BJ (cell line): ENCODE data around the gene SREBF2. TPM values are rescaled to one million over a fixed set of nuclear protein-coding genes. Genes with fewer than 3 reads are reported as not detected.
"Not testable (repeated sequence)": the region's sequence is repeated elsewhere in the genome, so short reads cannot be mapped to it uniquely, and the experiment has no call there.

Experiments used
- CTCF ChIA-PET: fragments of 350-600 bp; formaldehyde crosslinking; extraction: SDS; loops from one replicate; lab custom pipeline; 2021; ENCODE audit warnings: antibody characterized with exemption, inconsistent platforms; lab: Yijun Ruan, JAX
- POLR2A ChIA-PET: fragments of 300-600 bp; sonication (Branson Sonifier 250); formaldehyde crosslinking; extraction: SDS; loops from one replicate; lab custom pipeline; 2021; ENCODE audit warnings: antibody characterized with exemption; lab: Charles Lee
- DNase-seq: peaks from one replicate; pipeline ENCODE4 v3.0.0-alpha.2; 2011; ENCODE audit warnings: low read depth
- H3K27me3 ChIP-seq: 2 replicates; pipeline ENCODE4 v1.6.0; 2011; ENCODE audit warnings: low read length; ENCODE audit not compliant: control insufficient read depth, insufficient read depth
- H3K36me3 ChIP-seq: 2 replicates; pipeline ENCODE4 v1.5.1; 2011; ENCODE audit warnings: low read length; ENCODE audit not compliant: control insufficient read depth, insufficient read depth
- H3K4me3 ChIP-seq: 2 replicates; pipeline ENCODE4 v1.5.1; 2011; ENCODE audit warnings: low read depth, mild to moderate bottlenecking, control low read depth, low read length
- CTCF ChIP-seq: IDR thresholded peaks from 2 replicates; pipeline ENCODE4 v1.5.1; 2011; ENCODE audit warnings: low read depth, mild to moderate bottlenecking, control low read depth, inconsistent platforms, low read length, moderate library complexity; ENCODE audit not compliant: insufficient read depth
- polyA plus RNA-seq: library from polyadenylated mRNA; depleted of rRNA; stranded (reverse); fragments of >200 nt; gene quantifications from 2 replicates; pipeline ENCODE4 v1.2.3, GENCODE V29; 2011

The SREBF2 gene
- polyA plus RNA-seq, 1 experiment: 26.2 TPM

- H3K36me3 ChIP-seq: peaks cover 5% of the 10 kb centered on the region
- peak overlapping the region; percentile 99 for H3K4me3 ChIP-seq
- ChIA-PET POLR2A (no interaction called here), CTCF (interaction anchor here (0.9 to 1.2 kb wide), 4 partner anchors 10 to 112 kb away, joined by 3 read pairs; partner anchors contain the start of gene CENPM)
- TF ChIP-seq CTCF: no peak
- DNase-seq: no peak
- H3K27me3 ChIP-seq: no peaks in the 10 kb centered on the region
Observed at GRCh38 chr22:41834005-41834944, 1.4 kb downstream of the SREBF2 start.

- DNase-seq, H3K36me3 ChIP-seq, POLR2A ChIA-PET, H3K27me3 ChIP-seq, H3K4me3 ChIP-seq: not testable (repeated sequence)
- CTCF ChIA-PET: interaction anchor here (1.5 kb wide), 1 partner anchor 105 kb away, joined by 6 read pairs; no protein-coding TSS in a partner anchor
Observed at GRCh38 chr22:41835462-41835861, 2.6 kb downstream of the SREBF2 start.

- no peak for TF ChIP-seq CTCF
- DNase-seq: no peak
- Histone ChIP-seq H3K36me3 (peaks cover 5% of the 10 kb centered on the region), H3K27me3 (no peaks in the 10 kb centered on the region), H3K4me3 (no peak overlapping the region)
- ChIA-PET POLR2A (no interaction called here), CTCF (interaction anchor here (1.0 to 1.5 kb wide), 2 partner anchors 10 to 104 kb away, joined by 5 to 6 read pairs; no protein-coding TSS in a partner anchor)
Observed at GRCh38 chr22:41836551-41836950, 3.6 kb downstream of the SREBF2 start.

- H3K36me3 ChIP-seq: peaks cover 5% of the 10 kb centered on the region
- ChIA-PET CTCF (no interaction called here), POLR2A (no interaction called here)
- H3K4me3 ChIP-seq: no peak overlapping the region
- no peak for DNase-seq
- no peaks in the 10 kb centered on the region for H3K27me3 ChIP-seq
- no peak for TF ChIP-seq CTCF
Observed at GRCh38 chr22:41838842-41839618, 6.1 kb downstream of the SREBF2 start.

GRCh38 chr22:41840216-41840615 is 7.3 kb downstream of the SREBF2 start:
- no peak overlapping the region for H3K4me3 ChIP-seq
- DNase-seq: no peak
- H3K27me3 ChIP-seq: no peaks in the 10 kb centered on the region
- POLR2A ChIA-PET: no interaction called here
- TF ChIP-seq CTCF: no peak
- H3K36me3 ChIP-seq: peaks cover 5% of the 10 kb centered on the region
- CTCF ChIA-PET: interaction anchor here (1.7 kb wide), 1 partner anchor 17 kb away, joined by 7 read pairs; no protein-coding TSS in a partner anchor
